HEK293 (cell line): Measurements from ENCODE around the gene SERHL2.

Experiments used
- BCL6B ChIP-seq: fragments of 450-650 bp; formaldehyde crosslinking; IDR thresholded peaks from 2 replicates; pipeline ENCODE4 v1.5.1; 2017; ENCODE audit warnings: missing biosample characterization, missing genetic modification characterization
- GFI1B ChIP-seq: fragments of 450-650 bp; formaldehyde crosslinking; IDR thresholded peaks from 2 replicates; pipeline ENCODE4 v1.5.1; 2016; ENCODE audit warnings: missing biosample characterization, missing genetic modification characterization
- GLI4 ChIP-seq: fragments of 450-650 bp; formaldehyde crosslinking; IDR thresholded peaks from 2 replicates; pipeline ENCODE4 v1.5.1; 2016; ENCODE audit warnings: missing biosample characterization, missing genetic modification characterization
- GLIS1 ChIP-seq: fragments of 450-650 bp; formaldehyde crosslinking; IDR thresholded peaks from 2 replicates; pipeline ENCODE4 v1.5.1; 2016; ENCODE audit warnings: missing biosample characterization, missing genetic modification characterization
- HIC1 ChIP-seq: fragments of 450-650 bp; formaldehyde crosslinking; IDR thresholded peaks from 2 replicates; pipeline ENCODE4 v1.5.1; 2016; ENCODE audit warnings: missing biosample characterization, missing genetic modification characterization
- HOXD13 ChIP-seq: sonication (generic); formaldehyde crosslinking; IDR thresholded peaks from 2 replicates; pipeline ENCODE4 v1.8.0; 2022; ENCODE audit warnings: missing genetic modification reagents, borderline replicate concordance
- KLF10 ChIP-seq: fragments of 450-650 bp; IDR thresholded peaks from 2 replicates; pipeline ENCODE4 v1.5.1; 2018; ENCODE audit warnings: missing biosample characterization, mild to moderate bottlenecking, missing genetic modification characterization
- KLF8 ChIP-seq: fragments of 450-650 bp; formaldehyde crosslinking; IDR thresholded peaks from 2 replicates; pipeline ENCODE4 v1.5.1; 2016; ENCODE audit warnings: missing biosample characterization, missing genetic modification characterization
- PRDM1 ChIP-seq: fragments of 450-650 bp; formaldehyde crosslinking; IDR thresholded peaks from 2 replicates; pipeline ENCODE4; 2016; ENCODE audit warnings: missing biosample characterization, missing genetic modification characterization
- ZBTB48 ChIP-seq: fragments of 450-650 bp; formaldehyde crosslinking; IDR thresholded peaks from 2 replicates; pipeline ENCODE4 v1.5.1; 2016; ENCODE audit warnings: missing biosample characterization, missing genetic modification characterization
- ZBTB8A ChIP-seq: fragments of 450-650 bp; formaldehyde crosslinking; IDR thresholded peaks from 2 replicates; pipeline ENCODE4 v1.5.1; 2016; ENCODE audit warnings: missing biosample characterization, missing genetic modification characterization
- ZFP37 ChIP-seq: fragments of 450-650 bp; formaldehyde crosslinking; IDR thresholded peaks from 2 replicates; pipeline ENCODE4 v1.5.1; 2016; ENCODE audit warnings: missing biosample characterization, missing genetic modification characterization
- ZNF2 ChIP-seq: fragments of 450-650 bp; formaldehyde crosslinking; IDR thresholded peaks from 2 replicates; pipeline ENCODE4 v1.5.1; 2016; ENCODE audit warnings: missing biosample characterization, missing genetic modification characterization
- ZNF391 ChIP-seq: fragments of 450-650 bp; formaldehyde crosslinking; IDR thresholded peaks from 2 replicates; pipeline ENCODE4 v1.5.1; 2016; ENCODE audit warnings: low read depth, missing biosample characterization, missing genetic modification characterization, borderline replicate concordance
- ZNF423 ChIP-seq: fragments of 450-650 bp; formaldehyde crosslinking; IDR thresholded peaks from 2 replicates; pipeline ENCODE4 v1.5.1; 2016; ENCODE audit warnings: missing biosample characterization, missing genetic modification characterization
- ZNF600 ChIP-seq: fragments of 450-650 bp; formaldehyde crosslinking; IDR thresholded peaks from 2 replicates; pipeline ENCODE4 v1.5.1; 2016; ENCODE audit warnings: missing biosample characterization, missing genetic modification characterization
- ZNF677 ChIP-seq: fragments of 450-650 bp; IDR thresholded peaks from 2 replicates; pipeline ENCODE4 v1.5.0; 2018; ENCODE audit warnings: missing biosample characterization, mild to moderate bottlenecking, missing genetic modification characterization, moderate library complexity
- ZNF692 ChIP-seq: fragments of 450-650 bp; formaldehyde crosslinking; IDR thresholded peaks from 2 replicates; pipeline ENCODE4 v1.5.1; 2016; ENCODE audit warnings: missing biosample characterization, missing genetic modification characterization
- ZNF707 ChIP-seq: fragments of 450-650 bp; formaldehyde crosslinking; IDR thresholded peaks from 2 replicates; pipeline ENCODE4 v1.5.1; 2016; ENCODE audit warnings: missing biosample characterization, missing genetic modification characterization
- ZNF777 ChIP-seq: fragments of 450-650 bp; formaldehyde crosslinking; IDR thresholded peaks from 2 replicates; pipeline ENCODE4 v1.5.1; 2017; ENCODE audit warnings: missing biosample characterization, missing genetic modification characterization, borderline replicate concordance
- ZNF785 ChIP-seq: fragments of 450-650 bp; formaldehyde crosslinking; IDR thresholded peaks from 2 replicates; pipeline ENCODE4 v1.5.1; 2016; ENCODE audit warnings: missing biosample characterization, missing genetic modification characterization
- ZXDB ChIP-seq: fragments of 450-650 bp; formaldehyde crosslinking; IDR thresholded peaks from 2 replicates; pipeline ENCODE4 v1.5.1; 2016; ENCODE audit warnings: missing biosample characterization, missing genetic modification characterization
- TF ChIP-seq, protein P1 (sequence below): fragments of 450-650 bp; formaldehyde crosslinking; IDR thresholded peaks from 2 replicates; pipeline ENCODE4 v1.5.1; 2016; ENCODE audit warnings: missing biosample characterization, missing genetic modification characterization
- TF ChIP-seq, protein P2 (sequence below): fragments of 450-650 bp; formaldehyde crosslinking; IDR thresholded peaks from 2 replicates; pipeline ENCODE4 v1.5.1; 2016; ENCODE audit warnings: missing biosample characterization, missing genetic modification characterization, borderline replicate concordance
- TF ChIP-seq, protein P3 (sequence below): fragments of 450-650 bp; formaldehyde crosslinking; IDR thresholded peaks from 2 replicates; pipeline ENCODE4 v1.5.1; 2016; ENCODE audit warnings: missing biosample characterization, missing genetic modification characterization
- TF ChIP-seq, protein P4 (sequence below): fragments of 450-650 bp; formaldehyde crosslinking; IDR thresholded peaks from 2 replicates; pipeline ENCODE4 v1.5.1; 2016; ENCODE audit warnings: missing biosample characterization, missing genetic modification characterization

The SERHL2 gene

GRCh38 chr22:42615092-42615859, 61.5 kb downstream of the SERHL2 start (continued):
- TF ChIP-seq KLF10 (tag by site-specific recombination) (peak; percentile 94), ZNF707 (tag by site-specific recombination) (no peak), ZFP37 (tag by site-specific recombination) (peak; percentile 94), ZXDB (peak; percentile 75; the same call in 1 of the 2 replicates), BCL6B (tag by site-specific recombination) (peak; percentile 57), ZNF692 (tag by site-specific recombination) (peak; percentile 74; the same call in 1 of the 2 replicates), ZNF785 (tag by site-specific recombination) (peak; percentile 21; the same call in 1 of the 2 replicates), ZNF391 (tag by site-specific recombination) (no peak), ZNF423 (tag by site-specific recombination) (peak; percentile 69; the same call in 1 of the 2 replicates), GLIS1 (tag by site-specific recombination) (peak; percentile 48), ZNF600 (tag by site-specific recombination) (peak; percentile 92), ZNF2 (tag by site-specific recombination) (peak; percentile 92), ZNF777 (tag by site-specific recombination) (peak; percentile 23; the same call in 1 of the 2 replicates), HOXD13 (peak; percentile 63; the same call in 1 of the 2 replicates), ZBTB48 (tag by site-specific recombination) (peak; percentile 99), KLF8 (tag by site-specific recombination) (peak; percentile 42), GLI4 (tag by site-specific recombination) (peak; percentile 80; the same call in 1 of the 2 replicates), ZBTB8A (peak; percentile 96), PRDM1 (tag by site-specific recombination) (peak; percentile 80), ZNF677 (tag by site-specific recombination) (no peak), HIC1 (tag by site-specific recombination) (peak; percentile 99), GFI1B (0 out of 2 replicates have a peak, but pooled peaks have one; percentile 64)
- TF ChIP-seq, protein P1, sequence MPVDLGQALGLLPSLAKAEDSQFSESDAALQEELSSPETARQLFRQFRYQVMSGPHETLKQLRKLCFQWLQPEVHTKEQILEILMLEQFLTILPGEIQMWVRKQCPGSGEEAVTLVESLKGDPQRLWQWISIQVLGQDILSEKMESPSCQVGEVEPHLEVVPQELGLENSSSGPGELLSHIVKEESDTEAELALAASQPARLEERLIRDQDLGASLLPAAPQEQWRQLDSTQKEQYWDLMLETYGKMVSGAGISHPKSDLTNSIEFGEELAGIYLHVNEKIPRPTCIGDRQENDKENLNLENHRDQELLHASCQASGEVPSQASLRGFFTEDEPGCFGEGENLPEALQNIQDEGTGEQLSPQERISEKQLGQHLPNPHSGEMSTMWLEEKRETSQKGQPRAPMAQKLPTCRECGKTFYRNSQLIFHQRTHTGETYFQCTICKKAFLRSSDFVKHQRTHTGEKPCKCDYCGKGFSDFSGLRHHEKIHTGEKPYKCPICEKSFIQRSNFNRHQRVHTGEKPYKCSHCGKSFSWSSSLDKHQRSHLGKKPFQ (tag by site-specific recombination) = peak; percentile 63
- TF ChIP-seq, protein P2, sequence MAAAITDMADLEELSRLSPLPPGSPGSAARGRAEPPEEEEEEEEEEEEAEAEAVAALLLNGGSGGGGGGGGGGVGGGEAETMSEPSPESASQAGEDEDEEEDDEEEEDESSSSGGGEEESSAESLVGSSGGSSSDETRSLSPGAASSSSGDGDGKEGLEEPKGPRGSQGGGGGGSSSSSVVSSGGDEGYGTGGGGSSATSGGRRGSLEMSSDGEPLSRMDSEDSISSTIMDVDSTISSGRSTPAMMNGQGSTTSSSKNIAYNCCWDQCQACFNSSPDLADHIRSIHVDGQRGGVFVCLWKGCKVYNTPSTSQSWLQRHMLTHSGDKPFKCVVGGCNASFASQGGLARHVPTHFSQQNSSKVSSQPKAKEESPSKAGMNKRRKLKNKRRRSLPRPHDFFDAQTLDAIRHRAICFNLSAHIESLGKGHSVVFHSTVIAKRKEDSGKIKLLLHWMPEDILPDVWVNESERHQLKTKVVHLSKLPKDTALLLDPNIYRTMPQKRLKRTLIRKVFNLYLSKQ (tag by site-specific recombination) = 0 out of 2 replicates have a peak, but pooled peaks have one; percentile 46
- TF ChIP-seq, protein P3, sequence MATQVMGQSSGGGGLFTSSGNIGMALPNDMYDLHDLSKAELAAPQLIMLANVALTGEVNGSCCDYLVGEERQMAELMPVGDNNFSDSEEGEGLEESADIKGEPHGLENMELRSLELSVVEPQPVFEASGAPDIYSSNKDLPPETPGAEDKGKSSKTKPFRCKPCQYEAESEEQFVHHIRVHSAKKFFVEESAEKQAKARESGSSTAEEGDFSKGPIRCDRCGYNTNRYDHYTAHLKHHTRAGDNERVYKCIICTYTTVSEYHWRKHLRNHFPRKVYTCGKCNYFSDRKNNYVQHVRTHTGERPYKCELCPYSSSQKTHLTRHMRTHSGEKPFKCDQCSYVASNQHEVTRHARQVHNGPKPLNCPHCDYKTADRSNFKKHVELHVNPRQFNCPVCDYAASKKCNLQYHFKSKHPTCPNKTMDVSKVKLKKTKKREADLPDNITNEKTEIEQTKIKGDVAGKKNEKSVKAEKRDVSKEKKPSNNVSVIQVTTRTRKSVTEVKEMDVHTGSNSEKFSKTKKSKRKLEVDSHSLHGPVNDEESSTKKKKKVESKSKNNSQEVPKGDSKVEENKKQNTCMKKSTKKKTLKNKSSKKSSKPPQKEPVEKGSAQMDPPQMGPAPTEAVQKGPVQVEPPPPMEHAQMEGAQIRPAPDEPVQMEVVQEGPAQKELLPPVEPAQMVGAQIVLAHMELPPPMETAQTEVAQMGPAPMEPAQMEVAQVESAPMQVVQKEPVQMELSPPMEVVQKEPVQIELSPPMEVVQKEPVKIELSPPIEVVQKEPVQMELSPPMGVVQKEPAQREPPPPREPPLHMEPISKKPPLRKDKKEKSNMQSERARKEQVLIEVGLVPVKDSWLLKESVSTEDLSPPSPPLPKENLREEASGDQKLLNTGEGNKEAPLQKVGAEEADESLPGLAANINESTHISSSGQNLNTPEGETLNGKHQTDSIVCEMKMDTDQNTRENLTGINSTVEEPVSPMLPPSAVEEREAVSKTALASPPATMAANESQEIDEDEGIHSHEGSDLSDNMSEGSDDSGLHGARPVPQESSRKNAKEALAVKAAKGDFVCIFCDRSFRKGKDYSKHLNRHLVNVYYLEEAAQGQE (tag by site-specific recombination) = peak; percentile 53
- TF ChIP-seq, protein P4, sequence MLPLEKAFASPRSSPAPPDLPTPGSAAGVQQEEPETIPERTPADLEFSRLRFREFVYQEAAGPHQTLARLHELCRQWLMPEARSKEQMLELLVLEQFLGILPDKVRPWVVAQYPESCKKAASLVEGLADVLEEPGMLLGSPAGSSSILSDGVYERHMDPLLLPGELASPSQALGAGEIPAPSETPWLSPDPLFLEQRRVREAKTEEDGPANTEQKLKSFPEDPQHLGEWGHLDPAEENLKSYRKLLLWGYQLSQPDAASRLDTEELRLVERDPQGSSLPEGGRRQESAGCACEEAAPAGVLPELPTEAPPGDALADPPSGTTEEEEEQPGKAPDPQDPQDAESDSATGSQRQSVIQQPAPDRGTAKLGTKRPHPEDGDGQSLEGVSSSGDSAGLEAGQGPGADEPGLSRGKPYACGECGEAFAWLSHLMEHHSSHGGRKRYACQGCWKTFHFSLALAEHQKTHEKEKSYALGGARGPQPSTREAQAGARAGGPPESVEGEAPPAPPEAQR (tag by site-specific recombination) = peak; percentile 88
